Measurements from ENCODE around the gene EIF3I. TPM values are rescaled to one million over a fixed set of nuclear protein-coding genes. Genes with fewer than 3 reads are reported as not detected.

Gene EIF3I
- total and polyA plus RNA-seq, 2 experiments from 2014 or later: 228 to 274 TPM

DNA sequence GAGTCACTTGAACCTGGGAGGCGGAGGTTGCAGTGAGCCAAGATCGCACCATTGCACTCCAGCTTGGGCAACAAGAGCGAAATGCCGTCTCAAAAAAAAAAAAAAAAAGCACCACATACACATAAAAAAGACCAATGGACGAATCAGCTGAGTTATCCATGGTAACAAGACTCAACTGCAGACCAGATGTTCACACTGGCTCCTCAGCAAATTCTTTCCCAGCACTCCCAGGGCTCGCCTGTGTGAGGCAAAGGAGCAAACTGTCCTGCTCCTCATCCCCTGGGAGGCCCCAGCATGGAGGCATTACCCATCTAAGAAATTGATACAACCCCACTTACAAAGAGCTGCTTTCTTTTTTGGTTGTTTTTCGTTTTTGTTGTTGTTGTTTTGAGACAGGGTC, 3.2 kb upstream of the EIF3I start:
- H3K79me2 ChIP-seq (replicated peaks; ENCODE audit: insufficient read depth): peaks cover 23% of the 10 kb centered on the region
- Mint-ChIP-seq H3K4me1 (peaks cover 15% of the 10 kb centered on the region), H3K36me3 (ENCODE audit: low read depth) (peaks cover 36% of the 10 kb centered on the region), H3K4me3 (no peak overlapping the region), H3K9me3 (no peaks in the 10 kb centered on the region), H3K27ac (no peak overlapping the region), H3K27me3 (ENCODE audit: insufficient read depth, low read depth, poor library complexity) (peaks cover 14% of the 10 kb centered on the region)
- no peak overlapping the region for H2AFZ ChIP-seq
- H4K20me1 ChIP-seq (replicated peaks; ENCODE audit: insufficient read depth): 0 out of 2 replicates have a peak, but pooled peaks cover 5% of the 10 kb centered on the region
- TF ChIP-seq, protein P1, sequence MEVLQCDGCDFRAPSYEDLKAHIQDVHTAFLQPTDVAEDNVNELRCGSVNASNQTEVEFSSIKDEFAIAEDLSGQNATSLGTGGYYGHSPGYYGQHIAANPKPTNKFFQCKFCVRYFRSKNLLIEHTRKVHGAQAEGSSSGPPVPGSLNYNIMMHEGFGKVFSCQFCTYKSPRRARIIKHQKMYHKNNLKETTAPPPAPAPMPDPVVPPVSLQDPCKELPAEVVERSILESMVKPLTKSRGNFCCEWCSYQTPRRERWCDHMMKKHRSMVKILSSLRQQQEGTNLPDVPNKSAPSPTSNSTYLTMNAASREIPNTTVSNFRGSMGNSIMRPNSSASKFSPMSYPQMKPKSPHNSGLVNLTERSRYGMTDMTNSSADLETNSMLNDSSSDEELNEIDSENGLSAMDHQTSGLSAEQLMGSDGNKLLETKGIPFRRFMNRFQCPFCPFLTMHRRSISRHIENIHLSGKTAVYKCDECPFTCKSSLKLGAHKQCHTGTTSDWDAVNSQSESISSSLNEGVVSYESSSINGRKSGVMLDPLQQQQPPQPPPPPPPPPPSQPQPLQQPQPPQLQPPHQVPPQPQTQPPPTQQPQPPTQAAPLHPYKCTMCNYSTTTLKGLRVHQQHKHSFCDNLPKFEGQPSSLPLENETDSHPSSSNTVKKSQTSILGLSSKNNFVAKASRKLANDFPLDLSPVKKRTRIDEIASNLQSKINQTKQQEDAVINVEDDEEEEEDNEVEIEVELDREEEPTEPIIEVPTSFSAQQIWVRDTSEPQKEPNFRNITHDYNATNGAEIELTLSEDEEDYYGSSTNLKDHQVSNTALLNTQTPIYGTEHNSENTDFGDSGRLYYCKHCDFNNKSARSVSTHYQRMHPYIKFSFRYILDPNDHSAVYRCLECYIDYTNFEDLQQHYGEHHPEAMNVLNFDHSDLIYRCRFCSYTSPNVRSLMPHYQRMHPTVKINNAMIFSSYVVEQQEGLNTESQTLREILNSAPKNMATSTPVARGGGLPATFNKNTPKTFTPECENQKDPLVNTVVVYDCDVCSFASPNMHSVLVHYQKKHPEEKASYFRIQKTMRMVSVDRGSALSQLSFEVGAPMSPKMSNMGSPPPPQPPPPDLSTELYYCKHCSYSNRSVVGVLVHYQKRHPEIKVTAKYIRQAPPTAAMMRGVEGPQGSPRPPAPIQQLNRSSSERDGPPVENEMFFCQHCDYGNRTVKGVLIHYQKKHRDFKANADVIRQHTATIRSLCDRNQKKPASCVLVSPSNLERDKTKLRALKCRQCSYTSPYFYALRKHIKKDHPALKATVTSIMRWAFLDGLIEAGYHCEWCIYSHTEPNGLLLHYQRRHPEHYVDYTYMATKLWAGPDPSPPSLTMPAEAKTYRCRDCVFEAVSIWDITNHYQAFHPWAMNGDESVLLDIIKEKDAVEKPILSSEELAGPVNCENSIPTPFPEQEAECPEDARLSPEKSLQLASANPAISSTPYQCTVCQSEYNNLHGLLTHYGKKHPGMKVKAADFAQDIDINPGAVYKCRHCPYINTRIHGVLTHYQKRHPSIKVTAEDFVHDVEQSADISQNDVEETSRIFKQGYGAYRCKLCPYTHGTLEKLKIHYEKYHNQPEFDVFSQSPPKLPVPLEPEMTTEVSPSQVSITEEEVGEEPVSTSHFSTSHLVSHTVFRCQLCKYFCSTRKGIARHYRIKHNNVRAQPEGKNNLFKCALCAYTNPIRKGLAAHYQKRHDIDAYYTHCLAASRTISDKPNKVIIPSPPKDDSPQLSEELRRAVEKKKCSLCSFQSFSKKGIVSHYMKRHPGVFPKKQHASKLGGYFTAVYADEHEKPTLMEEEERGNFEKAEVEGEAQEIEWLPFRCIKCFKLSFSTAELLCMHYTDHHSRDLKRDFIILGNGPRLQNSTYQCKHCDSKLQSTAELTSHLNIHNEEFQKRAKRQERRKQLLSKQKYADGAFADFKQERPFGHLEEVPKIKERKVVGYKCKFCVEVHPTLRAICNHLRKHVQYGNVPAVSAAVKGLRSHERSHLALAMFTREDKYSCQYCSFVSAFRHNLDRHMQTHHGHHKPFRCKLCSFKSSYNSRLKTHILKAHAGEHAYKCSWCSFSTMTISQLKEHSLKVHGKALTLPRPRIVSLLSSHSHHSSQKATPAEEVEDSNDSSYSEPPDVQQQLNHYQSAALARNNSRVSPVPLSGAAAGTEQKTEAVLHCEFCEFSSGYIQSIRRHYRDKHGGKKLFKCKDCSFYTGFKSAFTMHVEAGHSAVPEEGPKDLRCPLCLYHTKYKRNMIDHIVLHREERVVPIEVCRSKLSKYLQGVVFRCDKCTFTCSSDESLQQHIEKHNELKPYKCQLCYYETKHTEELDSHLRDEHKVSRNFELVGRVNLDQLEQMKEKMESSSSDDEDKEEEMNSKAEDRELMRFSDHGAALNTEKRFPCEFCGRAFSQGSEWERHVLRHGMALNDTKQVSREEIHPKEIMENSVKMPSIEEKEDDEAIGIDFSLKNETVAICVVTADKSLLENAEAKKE (CRISPR knock-in tag; IDR thresholded peaks at IDR 0.05): no peak
- TF ChIP-seq EZH2 (IDR thresholded peaks at IDR 0.05; ENCODE audit: low read depth, unreplicated experiment): no peak
- no peak for TF ChIP-seq CREB1 (CRISPR knock-in tag; IDR thresholded peaks at IDR 0.05; ENCODE audit: low read depth)
- TF ChIP-seq NANOG (IDR thresholded peaks at IDR 0.05; ENCODE audit: borderline replicate concordance): no peak
- TF ChIP-seq, protein P2, sequence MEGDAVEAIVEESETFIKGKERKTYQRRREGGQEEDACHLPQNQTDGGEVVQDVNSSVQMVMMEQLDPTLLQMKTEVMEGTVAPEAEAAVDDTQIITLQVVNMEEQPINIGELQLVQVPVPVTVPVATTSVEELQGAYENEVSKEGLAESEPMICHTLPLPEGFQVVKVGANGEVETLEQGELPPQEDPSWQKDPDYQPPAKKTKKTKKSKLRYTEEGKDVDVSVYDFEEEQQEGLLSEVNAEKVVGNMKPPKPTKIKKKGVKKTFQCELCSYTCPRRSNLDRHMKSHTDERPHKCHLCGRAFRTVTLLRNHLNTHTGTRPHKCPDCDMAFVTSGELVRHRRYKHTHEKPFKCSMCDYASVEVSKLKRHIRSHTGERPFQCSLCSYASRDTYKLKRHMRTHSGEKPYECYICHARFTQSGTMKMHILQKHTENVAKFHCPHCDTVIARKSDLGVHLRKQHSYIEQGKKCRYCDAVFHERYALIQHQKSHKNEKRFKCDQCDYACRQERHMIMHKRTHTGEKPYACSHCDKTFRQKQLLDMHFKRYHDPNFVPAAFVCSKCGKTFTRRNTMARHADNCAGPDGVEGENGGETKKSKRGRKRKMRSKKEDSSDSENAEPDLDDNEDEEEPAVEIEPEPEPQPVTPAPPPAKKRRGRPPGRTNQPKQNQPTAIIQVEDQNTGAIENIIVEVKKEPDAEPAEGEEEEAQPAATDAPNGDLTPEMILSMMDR (conservative IDR thresholded peaks at IDR 0.05; ENCODE audit: low read depth in 2 of 2): no peak
- TF ChIP-seq EZH2phosphoT487 (IDR thresholded peaks at IDR 0.05; ENCODE audit: unreplicated experiment): no peak
- TF ChIP-seq ZNF114 (CRISPR knock-in tag; IDR thresholded peaks at IDR 0.05): no peak
- TF ChIP-seq JUNB (IDR thresholded peaks at IDR 0.05; ENCODE audit: unreplicated experiment): no peak
- TF ChIP-seq STAT1 (IDR thresholded peaks at IDR 0.05; ENCODE audit: unreplicated experiment): no peak
- TF ChIP-seq, protein P3, sequence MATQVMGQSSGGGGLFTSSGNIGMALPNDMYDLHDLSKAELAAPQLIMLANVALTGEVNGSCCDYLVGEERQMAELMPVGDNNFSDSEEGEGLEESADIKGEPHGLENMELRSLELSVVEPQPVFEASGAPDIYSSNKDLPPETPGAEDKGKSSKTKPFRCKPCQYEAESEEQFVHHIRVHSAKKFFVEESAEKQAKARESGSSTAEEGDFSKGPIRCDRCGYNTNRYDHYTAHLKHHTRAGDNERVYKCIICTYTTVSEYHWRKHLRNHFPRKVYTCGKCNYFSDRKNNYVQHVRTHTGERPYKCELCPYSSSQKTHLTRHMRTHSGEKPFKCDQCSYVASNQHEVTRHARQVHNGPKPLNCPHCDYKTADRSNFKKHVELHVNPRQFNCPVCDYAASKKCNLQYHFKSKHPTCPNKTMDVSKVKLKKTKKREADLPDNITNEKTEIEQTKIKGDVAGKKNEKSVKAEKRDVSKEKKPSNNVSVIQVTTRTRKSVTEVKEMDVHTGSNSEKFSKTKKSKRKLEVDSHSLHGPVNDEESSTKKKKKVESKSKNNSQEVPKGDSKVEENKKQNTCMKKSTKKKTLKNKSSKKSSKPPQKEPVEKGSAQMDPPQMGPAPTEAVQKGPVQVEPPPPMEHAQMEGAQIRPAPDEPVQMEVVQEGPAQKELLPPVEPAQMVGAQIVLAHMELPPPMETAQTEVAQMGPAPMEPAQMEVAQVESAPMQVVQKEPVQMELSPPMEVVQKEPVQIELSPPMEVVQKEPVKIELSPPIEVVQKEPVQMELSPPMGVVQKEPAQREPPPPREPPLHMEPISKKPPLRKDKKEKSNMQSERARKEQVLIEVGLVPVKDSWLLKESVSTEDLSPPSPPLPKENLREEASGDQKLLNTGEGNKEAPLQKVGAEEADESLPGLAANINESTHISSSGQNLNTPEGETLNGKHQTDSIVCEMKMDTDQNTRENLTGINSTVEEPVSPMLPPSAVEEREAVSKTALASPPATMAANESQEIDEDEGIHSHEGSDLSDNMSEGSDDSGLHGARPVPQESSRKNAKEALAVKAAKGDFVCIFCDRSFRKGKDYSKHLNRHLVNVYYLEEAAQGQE (IDR thresholded peaks at IDR 0.05; ENCODE audit: unreplicated experiment): no peak
- TF ChIP-seq, protein P4, sequence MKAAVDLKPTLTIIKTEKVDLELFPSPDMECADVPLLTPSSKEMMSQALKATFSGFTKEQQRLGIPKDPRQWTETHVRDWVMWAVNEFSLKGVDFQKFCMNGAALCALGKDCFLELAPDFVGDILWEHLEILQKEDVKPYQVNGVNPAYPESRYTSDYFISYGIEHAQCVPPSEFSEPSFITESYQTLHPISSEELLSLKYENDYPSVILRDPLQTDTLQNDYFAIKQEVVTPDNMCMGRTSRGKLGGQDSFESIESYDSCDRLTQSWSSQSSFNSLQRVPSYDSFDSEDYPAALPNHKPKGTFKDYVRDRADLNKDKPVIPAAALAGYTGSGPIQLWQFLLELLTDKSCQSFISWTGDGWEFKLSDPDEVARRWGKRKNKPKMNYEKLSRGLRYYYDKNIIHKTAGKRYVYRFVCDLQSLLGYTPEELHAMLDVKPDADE (IDR thresholded peaks at IDR 0.05): no peak
- TF ChIP-seq POLR2AphosphoS5 (IDR thresholded peaks at IDR 0.05; ENCODE audit: low read depth): no peak
- no peak for TF ChIP-seq ZNF331 (CRISPR knock-in tag; IDR thresholded peaks at IDR 0.05; ENCODE audit: low read depth)
- ATAC-seq (no peak), DNase-seq (ENCODE audit: low spot score) (no peak)
- H3K4me1 ChIP-seq (ENCODE audit: insufficient read depth): peaks cover 10% of the 10 kb centered on the region
- no peak overlapping the region for H3K4me3 ChIP-seq
- H3K4me2 ChIP-seq: no peak overlapping the region
- H3K27ac ChIP-seq (ENCODE audit: low read depth): no peak overlapping the region
- H3K9me2 ChIP-seq (ENCODE audit: insufficient read depth): no peaks in the 10 kb centered on the region
- peaks cover 7% of the 10 kb centered on the region for H3F3A ChIP-seq (replicated peaks; ENCODE audit: low read depth)
- peaks cover 7% of the 10 kb centered on the region; the same call in 1 of the 2 replicates for H3K36me3 ChIP-seq (ENCODE audit: insufficient read depth)
- no peaks in the 10 kb centered on the region for H3K27me3 ChIP-seq (ENCODE audit: insufficient read depth)

All from GM23338 (cell line).